B cell (primary cell): ENCODE results near the gene ESYT2. TPM values are rescaled to one million over a fixed set of nuclear protein-coding genes. Genes with fewer than 3 reads are reported as not detected.

Experiments used
- ATAC-seq: fragments of 200-7000 bp; cut with Tn5 transposase; one replicate; pipeline ENCODE4 v1.10.0; 2021; ENCODE audit warnings: low read depth, mild to moderate bottlenecking, moderate number of reproducible peaks, moderate library complexity
- CTCF ChIA-PET: fragments of 350-600 bp; sonication (Branson Sonifier 250); formaldehyde crosslinking; loops from one replicate; lab custom pipeline; 2021; ENCODE audit warnings: antibody characterized with exemption, inconsistent platforms; lab: Charles Lee
- POLR2A ChIA-PET: fragments of 350-600 bp; sonication (Branson Sonifier 250); formaldehyde crosslinking; loops from one replicate; lab custom pipeline; 2021; ENCODE audit warnings: antibody characterized with exemption; lab: Charles Lee
- DNase-seq: peaks from one replicate; pipeline ENCODE4 v3.0.0; 2013
- H2AFZ ChIP-seq: 2 replicates; pipeline ENCODE4 v1.6.1; 2012; ENCODE audit warnings: mild to moderate bottlenecking, low read depth, low read length; ENCODE audit not compliant: insufficient read depth, poor library complexity, severe bottlenecking
- H3K27ac ChIP-seq, 2 donors: 1 replicate in 1 of 2; 2 replicates in 1 of 2; pipeline ENCODE4 v1.5.1; 2012 to 2013; ENCODE audit warnings: low read length in 2 of 2, mild to moderate bottlenecking in 2 of 2, moderate library complexity in 1 of 2
- H3K27me3 ChIP-seq, 4 experiments: fragments of 200-600 bp in 1 of 4; sonication (generic) in 1 of 4; replicated peaks in 1 of 4; 1 replicate in 2 of 4; 2 replicates in 2 of 4; pipeline versions ENCODE4 v1.6.1 to v1.7.0; 2013 to 2016; ENCODE audit warnings: low read length in 3 of 4, mild to moderate bottlenecking in 2 of 4, mixed read lengths in 1 of 4, moderate library complexity in 1 of 4; ENCODE audit not compliant: insufficient read depth in 4 of 4, control insufficient read depth in 3 of 4; ENCODE audit errors: control extremely low read depth in 1 of 4
- H3K36me3 ChIP-seq, 2 experiments: replicated peaks in 1 of 2; 1 replicate in 1 of 2; 2 replicates in 1 of 2; pipeline versions ENCODE4 v1.6.1 to v1.7.1; 2013; ENCODE audit warnings: low read length in 1 of 2; ENCODE audit not compliant: insufficient read depth in 2 of 2, control insufficient read depth in 1 of 2; ENCODE audit errors: control extremely low read depth in 1 of 2, extremely low read depth in 1 of 2
- H3K4me1 ChIP-seq, 2 donors: fragments of 200-600 bp in 1 of 2; sonication (generic) in 1 of 2; 1 replicate in 1 of 2; 2 replicates in 1 of 2; pipeline versions ENCODE4 v1.5.1 to v1.6.1; 2013 to 2017; ENCODE audit warnings: low read length in 2 of 2; ENCODE audit not compliant: control insufficient read depth in 2 of 2, insufficient read depth in 2 of 2
- H3K4me2 ChIP-seq: replicated peaks from 2 replicates; pipeline ENCODE3; 2012; ENCODE audit warnings: mild to moderate bottlenecking, low read depth, low read length; ENCODE audit not compliant: poor library complexity, severe bottlenecking
- H3K4me3 ChIP-seq, 5 experiments: fragments of 200-600 bp in 1 of 5; sonication (generic) in 1 of 5; 1 replicate in 3 of 5; 2 replicates in 2 of 5; pipeline versions ENCODE4 v1.5.1 to v1.7.0; 2011 to 2016; ENCODE audit warnings: low read length in 4 of 5, mild to moderate bottlenecking in 4 of 5, low read depth in 2 of 5, control low read depth in 1 of 5, moderate library complexity in 1 of 5; ENCODE audit not compliant: insufficient read depth in 1 of 5; ENCODE audit errors: control extremely low read depth in 1 of 5, extremely low read depth in 1 of 5
- H3K79me2 ChIP-seq: fragments of 200-600 bp; sonication (generic); one replicate; pipeline ENCODE4 v1.6.0; 2016; ENCODE audit warnings: low read length; ENCODE audit not compliant: control insufficient read depth, insufficient read depth
- H3K9ac ChIP-seq: fragments of 200-600 bp; sonication (generic); 2 replicates; pipeline ENCODE4 v1.6.1; 2017; ENCODE audit warnings: mild to moderate bottlenecking, low read length, moderate library complexity
- H3K9me3 ChIP-seq, 3 donors: one replicate each; pipeline versions ENCODE4 v1.6.1 to v1.7.1; 2013; ENCODE audit warnings: low read length in 2 of 3; ENCODE audit not compliant: control insufficient read depth in 2 of 3, insufficient read depth in 1 of 3; ENCODE audit errors: control extremely low read depth in 1 of 3
- H4K20me1 ChIP-seq: 2 replicates; pipeline ENCODE4 v1.6.0; 2012; ENCODE audit warnings: mild to moderate bottlenecking, low read length; ENCODE audit not compliant: insufficient read depth, control insufficient read depth, poor library complexity, severe bottlenecking
- H3K27ac Mint-ChIP-seq: one replicate; pipeline ENCODE4 v1.8.0; 2021; ENCODE audit warnings: mixed read lengths
- H3K27me3 Mint-ChIP-seq: one replicate; pipeline ENCODE4 v1.8.0; 2021; ENCODE audit warnings: mixed read lengths
- H3K4me1 Mint-ChIP-seq: one replicate; pipeline ENCODE4 v1.8.0; 2021; ENCODE audit warnings: mixed read lengths
- H3K4me3 Mint-ChIP-seq: one replicate; pipeline ENCODE4 v1.8.0; 2021; ENCODE audit warnings: mixed read lengths
- H3K9me3 Mint-ChIP-seq: one replicate; pipeline ENCODE4 v1.8.0; 2022; ENCODE audit warnings: mixed read lengths; ENCODE audit not compliant: insufficient read depth
- EZH2 ChIP-seq: IDR thresholded peaks from 2 replicates; pipeline ENCODE4 v1.6.1; 2012; ENCODE audit warnings: borderline replicate concordance, low read depth, mild to moderate bottlenecking, moderate library complexity, low read length; ENCODE audit not compliant: insufficient read depth, poor library complexity, severe bottlenecking
- WGBS: methylation state at CpG from one replicate; pipeline ENCODE4 v1.1.5; 2013; ENCODE audit warnings: missing lambda C conversion rate; ENCODE audit not compliant: insufficient coverage; 5-methylcytosine and 5-hydroxymethylcytosine counted together
- intact Hi-C: fragments of 100-400 bp; cut with micrococcal nuclease; formaldehyde crosslinking; loops from one replicate; pipeline ENCODE4 v1.10.0; 2022
- polyA plus RNA-seq: library from polyadenylated mRNA; depleted of rRNA; stranded (reverse); fragments of >200 nt; gene quantifications from 2 replicates; pipeline ENCODE4 v1.2.3, GENCODE V29; 2012
- total RNA-seq, 2 donors: library from RNA; stranded (reverse); fragments of 120-200 nt in 1 of 2; gene quantifications; 1 replicate in 1 of 2; 2 replicates in 1 of 2; pipeline versions ENCODE4 v1.2.3 to v1.2.4, GENCODE V29; 2013 to 2022
- TF ChIP-seq, protein P1 (sequence below): fragments of 200-600 bp; IDR thresholded peaks from one replicate; pipeline ENCODE4 v1.8.0; 2022; ENCODE audit warnings: antibody characterized with exemption, mild to moderate bottlenecking

ESYT2 gene
- total and polyA plus RNA-seq, 2 donors (not counting 1 experiment from before 2014, with no cell fraction given), result 12.0 to 34.2 TPM

GRCh38 chr7:158726277-158726807, 103.0 kb downstream of the ESYT2 start:
- POLR2A ChIA-PET, result no interaction called here
- TF ChIP-seq, protein P1, sequence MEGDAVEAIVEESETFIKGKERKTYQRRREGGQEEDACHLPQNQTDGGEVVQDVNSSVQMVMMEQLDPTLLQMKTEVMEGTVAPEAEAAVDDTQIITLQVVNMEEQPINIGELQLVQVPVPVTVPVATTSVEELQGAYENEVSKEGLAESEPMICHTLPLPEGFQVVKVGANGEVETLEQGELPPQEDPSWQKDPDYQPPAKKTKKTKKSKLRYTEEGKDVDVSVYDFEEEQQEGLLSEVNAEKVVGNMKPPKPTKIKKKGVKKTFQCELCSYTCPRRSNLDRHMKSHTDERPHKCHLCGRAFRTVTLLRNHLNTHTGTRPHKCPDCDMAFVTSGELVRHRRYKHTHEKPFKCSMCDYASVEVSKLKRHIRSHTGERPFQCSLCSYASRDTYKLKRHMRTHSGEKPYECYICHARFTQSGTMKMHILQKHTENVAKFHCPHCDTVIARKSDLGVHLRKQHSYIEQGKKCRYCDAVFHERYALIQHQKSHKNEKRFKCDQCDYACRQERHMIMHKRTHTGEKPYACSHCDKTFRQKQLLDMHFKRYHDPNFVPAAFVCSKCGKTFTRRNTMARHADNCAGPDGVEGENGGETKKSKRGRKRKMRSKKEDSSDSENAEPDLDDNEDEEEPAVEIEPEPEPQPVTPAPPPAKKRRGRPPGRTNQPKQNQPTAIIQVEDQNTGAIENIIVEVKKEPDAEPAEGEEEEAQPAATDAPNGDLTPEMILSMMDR, result no peak
- TF ChIP-seq EZH2, result no peak
- H3K4me1 ChIP-seq, result no peaks in the 10 kb centered on the region
- peaks cover 0 to 3% of the 10 kb centered on the region in 2 experiments for H3K36me3 ChIP-seq
- H4K20me1 ChIP-seq, result no peaks in the 10 kb centered on the region
- H3K4me3 ChIP-seq, result no peak overlapping the region
- H2AFZ ChIP-seq, result no peak overlapping the region
- no peak overlapping the region for H3K4me2 ChIP-seq
- H3K27me3 ChIP-seq, result no peaks in the 10 kb centered on the region
- Mint-ChIP-seq H3K4me1 (no peaks in the 10 kb centered on the region), H3K4me3 (no peak overlapping the region), H3K9me3 (no peaks in the 10 kb centered on the region), H3K27me3 (no peaks in the 10 kb centered on the region), H3K27ac (no peak overlapping the region)
- no peaks in the 10 kb centered on the region for H3K9me3 ChIP-seq
- H3K79me2 ChIP-seq, result no peaks in the 10 kb centered on the region
- H3K27ac ChIP-seq, result no peak overlapping the region
- DNase-seq, result no peak
- intact Hi-C loops, result no loop called here
- ATAC-seq, result no peak
- WGBS, result 93% methylated on average over 4 of the region's 4 CpGs
- CTCF ChIA-PET, result no interaction called here
- H3K9ac ChIP-seq, result no peak overlapping the region

- H3K4me3 ChIP-seq, result no peak overlapping the region
- no peak for DNase-seq
- ChIA-PET POLR2A (no interaction called here), CTCF (no interaction called here)
- H3K36me3 ChIP-seq, result peaks cover 0 to 3% of the 10 kb centered on the region in 2 experiments
- H4K20me1 ChIP-seq, result no peaks in the 10 kb centered on the region
- H3K79me2 ChIP-seq, result no peaks in the 10 kb centered on the region
- H3K27me3 ChIP-seq, result no peaks in the 10 kb centered on the region
- H3K9ac ChIP-seq, result no peak overlapping the region
- H3K9me3 ChIP-seq, result no peaks in the 10 kb centered on the region
- Mint-ChIP-seq H3K9me3 (no peaks in the 10 kb centered on the region), H3K27me3 (no peaks in the 10 kb centered on the region), H3K4me1 (no peaks in the 10 kb centered on the region), H3K4me3 (no peak overlapping the region), H3K27ac (no peak overlapping the region)
- intact Hi-C loops, result no loop called here
- WGBS, result 90% methylated on average over 3 of the region's 4 CpGs
- H3K4me2 ChIP-seq, result no peak overlapping the region
- H2AFZ ChIP-seq, result no peak overlapping the region
- TF ChIP-seq, protein P1, result no peak
- no peak for TF ChIP-seq EZH2
- H3K4me1 ChIP-seq, result no peaks in the 10 kb centered on the region
- ATAC-seq, result no peak
- H3K27ac ChIP-seq, result no peak overlapping the region
These were observed 103.9 kb downstream of the ESYT2 start for GRCh38 chr7:158725506-158725800.
